Endothelial cell of hepatic sinusoid (primary cell): ENCODE measurements around the gene GLS.
"Not testable (repeated sequence)": the region's sequence is repeated elsewhere in the genome, so short reads cannot be mapped to it uniquely, and the experiment has no call there.

Source experiments
- in situ Hi-C: cut with HindIII; loops from 2 replicates; pipeline ENCODE4 v1.10.0; 2017; ENCODE audit warnings: low sequenced_read_pairs

The GLS gene

GRCh38 chr2:190880378-190881083 is at the start of gene GLS:
Gene GLS (plus strand): TSS chr2:190880821. CDS start chr2:190881085, 264 bp downstream.
- in situ Hi-C loops = no loop called here

- in situ Hi-C loops = no loop called here
Observed at GRCh38 chr2:190831941-190832340, 48.7 kb upstream of the GLS start.

GRCh38 chr2:190834890-190835208 is 45.8 kb upstream of the GLS start:
- in situ Hi-C loops = no loop called here

- in situ Hi-C loops = no loop called here
Observed at GRCh38 chr2:190835303-190835930, 45.2 kb upstream of the GLS start.

- in situ Hi-C loops = no loop called here
Observed at GRCh38 chr2:190836767-190837166, 43.9 kb upstream of the GLS start.

- in situ Hi-C loops = no loop called here
Observed at GRCh38 chr2:190837420-190837819, 43.2 kb upstream of the GLS start.

- in situ Hi-C loops = no loop called here
Observed at GRCh38 chr2:190837952-190838361, 42.7 kb upstream of the GLS start.

- in situ Hi-C loops = no loop called here
Observed at GRCh38 chr2:190838492-190838910, 42.1 kb upstream of the GLS start.

GRCh38 chr2:190840569-190841172 is 40.0 kb upstream of the GLS start:
- in situ Hi-C loops = no loop called here

GRCh38 chr2:190841707-190842505 is 38.7 kb upstream of the GLS start:
- in situ Hi-C loops = no loop called here

- in situ Hi-C loops = no loop called here
Observed at GRCh38 chr2:190842606-190843104, 38.0 kb upstream of the GLS start.

- in situ Hi-C loops = no loop called here
Observed at GRCh38 chr2:190843890-190844699, 36.5 kb upstream of the GLS start.

- in situ Hi-C loops = no loop called here
Observed at GRCh38 chr2:190844700-190845401, 35.8 kb upstream of the GLS start.

- in situ Hi-C loops = no loop called here
Observed at GRCh38 chr2:190846746-190847145, 33.9 kb upstream of the GLS start.

- in situ Hi-C loops = no loop called here
Observed at GRCh38 chr2:190847504-190848081, 33.0 kb upstream of the GLS start.

GRCh38 chr2:190849774-190850173 is 30.8 kb upstream of the GLS start:
- in situ Hi-C loops = no loop called here

- in situ Hi-C loops = not testable (repeated sequence)
Observed at GRCh38 chr2:190853022-190853421, 27.6 kb upstream of the GLS start.

GRCh38 chr2:190853531-190854383 is 26.9 kb upstream of the GLS start:
- in situ Hi-C loops = no loop called here

- in situ Hi-C loops = no loop called here
Observed at GRCh38 chr2:190854726-190855125, 25.9 kb upstream of the GLS start.
